ENCODE data around the gene CTXN1.

The CTXN1 gene

GRCh38 chr19:7897292-7897691, 28.6 kb downstream of the CTXN1 start:
- no peak for DNase-seq

- DNase-seq = no peak
These were observed 30.4 kb downstream of the CTXN1 start for GRCh38 chr19:7895565-7895964.

- no peak for DNase-seq
These were observed 31.2 kb downstream of the CTXN1 start for GRCh38 chr19:7894612-7895309.

- peak; percentile 37 for DNase-seq
These were observed 32.4 kb downstream of the CTXN1 start for GRCh38 chr19:7893362-7894101.

- no peak for DNase-seq
These were observed 37.1 kb downstream of the CTXN1 start for GRCh38 chr19:7888826-7889217.

GRCh38 chr19:7888145-7888825, 37.6 kb downstream of the CTXN1 start, which contains the start of gene LRRC8E:
TSS of gene LRRC8E (plus strand) at chr19:7888510. CDS start at chr19:7895604, 7,094 bp downstream.
- DNase-seq = peak; percentile 31

- DNase-seq = no peak
These were observed 38.4 kb downstream of the CTXN1 start for GRCh38 chr19:7887408-7888144.

- DNase-seq = no peak
These were observed 40.1 kb downstream of the CTXN1 start for GRCh38 chr19:7885818-7886217.

- DNase-seq = no peak
These were observed 42.0 kb downstream of the CTXN1 start for GRCh38 chr19:7883796-7884570.

GRCh38 chr19:7883105-7883504, 42.8 kb downstream of the CTXN1 start:
- no peak for DNase-seq

GRCh38 chr19:7881910-7882309, 44.0 kb downstream of the CTXN1 start:
- no peak for DNase-seq

GRCh38 chr19:7879836-7880235, 46.1 kb downstream of the CTXN1 start:
- no peak for DNase-seq

- DNase-seq = no peak
These were observed 46.7 kb downstream of the CTXN1 start for GRCh38 chr19:7879111-7879807.

GRCh38 chr19:7877249-7877836, 48.6 kb downstream of the CTXN1 start:
- DNase-seq = no peak

GRCh38 chr19:7874897-7875273, 51.0 kb downstream of the CTXN1 start:
- no peak for DNase-seq
